Measurements from ENCODE around the gene SMIM31.

SMIM31 gene

GRCh38 chr4:164807611-164808010 is 53.7 kb downstream of the SMIM31 start:
- Mint-ChIP-seq H3K36me3 (ENCODE audit: low read depth) (no peaks in the 10 kb centered on the region), H3K4me1 (ENCODE audit: low read depth) (no peaks in the 10 kb centered on the region), H3K27ac (no peak overlapping the region), H3K27me3 (ENCODE audit: low read depth) (no peaks in the 10 kb centered on the region), H3K4me3 (no peak overlapping the region), H3K9me3 (no peaks in the 10 kb centered on the region)
- DNase-seq (ENCODE audit: low spot score), result no peak

GRCh38 chr4:164813554-164813953 is 59.6 kb downstream of the SMIM31 start:
- H3K27ac Mint-ChIP-seq, result no peak overlapping the region
- no peak for DNase-seq (ENCODE audit: low spot score)
- no peak overlapping the region for H3K4me3 Mint-ChIP-seq
- H3K9me3 Mint-ChIP-seq, result no peaks in the 10 kb centered on the region
- H3K36me3 Mint-ChIP-seq (ENCODE audit: low read depth), result no peaks in the 10 kb centered on the region
- no peaks in the 10 kb centered on the region for H3K4me1 Mint-ChIP-seq (ENCODE audit: low read depth)
- H3K27me3 Mint-ChIP-seq (ENCODE audit: low read depth), result no peaks in the 10 kb centered on the region

GRCh38 chr4:164815711-164816110 is 61.8 kb downstream of the SMIM31 start:
- DNase-seq (ENCODE audit: low spot score), result no peak
- no peak overlapping the region for H3K4me3 Mint-ChIP-seq
- H3K36me3 Mint-ChIP-seq (ENCODE audit: low read depth), result no peaks in the 10 kb centered on the region
- H3K27ac Mint-ChIP-seq, result no peak overlapping the region
- H3K4me1 Mint-ChIP-seq (ENCODE audit: low read depth), result no peaks in the 10 kb centered on the region
- H3K9me3 Mint-ChIP-seq, result no peaks in the 10 kb centered on the region
- no peaks in the 10 kb centered on the region for H3K27me3 Mint-ChIP-seq (ENCODE audit: low read depth)

GRCh38 chr4:164819366-164819765 is 65.4 kb downstream of the SMIM31 start:
- Mint-ChIP-seq H3K4me1 (ENCODE audit: low read depth) (no peaks in the 10 kb centered on the region), H3K4me3 (no peak overlapping the region), H3K36me3 (ENCODE audit: low read depth) (no peaks in the 10 kb centered on the region), H3K27ac (no peak overlapping the region), H3K27me3 (ENCODE audit: low read depth) (peaks cover 3% of the 10 kb centered on the region), H3K9me3 (no peaks in the 10 kb centered on the region)
- no peak for DNase-seq (ENCODE audit: low spot score)

- DNase-seq (ENCODE audit: low spot score), result no peak
- peaks cover 3% of the 10 kb centered on the region for H3K27me3 Mint-ChIP-seq (ENCODE audit: low read depth)
- no peaks in the 10 kb centered on the region for H3K4me1 Mint-ChIP-seq (ENCODE audit: low read depth)
- H3K9me3 Mint-ChIP-seq, result no peaks in the 10 kb centered on the region
- no peaks in the 10 kb centered on the region for H3K36me3 Mint-ChIP-seq (ENCODE audit: low read depth)
- H3K27ac Mint-ChIP-seq, result no peak overlapping the region
- no peak overlapping the region for H3K4me3 Mint-ChIP-seq
Observed at GRCh38 chr4:164821711-164822110, 67.8 kb downstream of the SMIM31 start.

GRCh38 chr4:164824581-164824980 is 70.7 kb downstream of the SMIM31 start:
- no peak overlapping the region for H3K4me3 Mint-ChIP-seq
- no peaks in the 10 kb centered on the region for H3K4me1 Mint-ChIP-seq (ENCODE audit: low read depth)
- peaks cover 3% of the 10 kb centered on the region for H3K27me3 Mint-ChIP-seq (ENCODE audit: low read depth)
- H3K36me3 Mint-ChIP-seq (ENCODE audit: low read depth), result no peaks in the 10 kb centered on the region
- no peak overlapping the region for H3K27ac Mint-ChIP-seq
- H3K9me3 Mint-ChIP-seq, result no peaks in the 10 kb centered on the region
- DNase-seq (ENCODE audit: low spot score), result no peak

- DNase-seq (ENCODE audit: low spot score), result no peak
- no peak overlapping the region for H3K27ac Mint-ChIP-seq
- no peak overlapping the region for H3K4me3 Mint-ChIP-seq
- H3K27me3 Mint-ChIP-seq (ENCODE audit: low read depth), result no peaks in the 10 kb centered on the region
- H3K4me1 Mint-ChIP-seq (ENCODE audit: low read depth), result no peaks in the 10 kb centered on the region
- H3K36me3 Mint-ChIP-seq (ENCODE audit: low read depth), result no peaks in the 10 kb centered on the region
- no peaks in the 10 kb centered on the region for H3K9me3 Mint-ChIP-seq
Observed at GRCh38 chr4:164828955-164829354, 75.0 kb downstream of the SMIM31 start.

- Mint-ChIP-seq H3K36me3 (ENCODE audit: low read depth) (no peaks in the 10 kb centered on the region), H3K27ac (no peak overlapping the region), H3K4me3 (no peak overlapping the region), H3K9me3 (no peaks in the 10 kb centered on the region), H3K27me3 (ENCODE audit: low read depth) (peaks cover 4% of the 10 kb centered on the region), H3K4me1 (ENCODE audit: low read depth) (no peaks in the 10 kb centered on the region)
- no peak for DNase-seq (ENCODE audit: low spot score)
Observed at GRCh38 chr4:164846566-164846965, 92.6 kb downstream of the SMIM31 start.

GRCh38 chr4:164847016-164847415 is 93.1 kb downstream of the SMIM31 start:
- Mint-ChIP-seq H3K36me3 (ENCODE audit: low read depth) (no peaks in the 10 kb centered on the region), H3K27me3 (ENCODE audit: low read depth) (peaks cover 4% of the 10 kb centered on the region), H3K27ac (no peak overlapping the region), H3K9me3 (no peaks in the 10 kb centered on the region), H3K4me3 (no peak overlapping the region), H3K4me1 (ENCODE audit: low read depth) (no peaks in the 10 kb centered on the region)
- DNase-seq (ENCODE audit: low spot score), result no peak

GRCh38 chr4:164847967-164848649 is 94.2 kb downstream of the SMIM31 start:
- DNase-seq (ENCODE audit: low spot score), result no peak
- no peak overlapping the region for H3K27ac Mint-ChIP-seq

More at GRCh38 chr4:164847967-164848649, 94.2 kb downstream of the SMIM31 start:
- Mint-ChIP-seq H3K4me1 (ENCODE audit: low read depth) (no peaks in the 10 kb centered on the region), H3K36me3 (ENCODE audit: low read depth) (no peaks in the 10 kb centered on the region), H3K9me3 (no peaks in the 10 kb centered on the region), H3K4me3 (no peak overlapping the region), H3K27me3 (ENCODE audit: low read depth) (peaks cover 4% of the 10 kb centered on the region)
